DMS79 treated with DMSO at 0.1 percent for 48 hours (cell line): ENCODE measurements around the gene RBP3.

ENCODE experiments used
- DNase-seq: peaks from one replicate; lab custom pipeline; 2025; lab: John Stamatoyannopoulos, UW

The RBP3 gene

GRCh38 chr10:47337310-47337709 is 10.9 kb upstream of the RBP3 start:
- no peak for DNase-seq

GRCh38 chr10:47339186-47339735 is 8.9 kb upstream of the RBP3 start:
- no peak for DNase-seq

- no peak for DNase-seq
These were observed 8.2 kb upstream of the RBP3 start for GRCh38 chr10:47339759-47340607.

GRCh38 chr10:47340608-47341170 is 7.5 kb upstream of the RBP3 start:
- no peak for DNase-seq

GRCh38 chr10:47344996-47345870 is 2.9 kb upstream of the RBP3 start:
- DNase-seq, result no peak

GRCh38 chr10:47346581-47347302 is 1.4 kb upstream of the RBP3 start:
- DNase-seq, result peak; percentile 36

GRCh38 chr10:47347303-47347675 is 874 bp upstream of the RBP3 start:
- no peak for DNase-seq

GRCh38 chr10:47348661-47349470 is 703 bp downstream of the RBP3 start:
- DNase-seq, result no peak

GRCh38 chr10:47349516-47349915 is 1.4 kb downstream of the RBP3 start:
- DNase-seq, result no peak

- no peak for DNase-seq
These were observed 1.8 kb downstream of the RBP3 start for GRCh38 chr10:47349941-47350371.

GRCh38 chr10:47350671-47351640 is 2.8 kb downstream of the RBP3 start:
- no peak for DNase-seq

- DNase-seq, result no peak
These were observed 4.0 kb downstream of the RBP3 start for GRCh38 chr10:47351899-47352815.

- DNase-seq, result no peak
These were observed 5.2 kb downstream of the RBP3 start for GRCh38 chr10:47353351-47353750.

- DNase-seq, result no peak
These were observed 6.0 kb downstream of the RBP3 start for GRCh38 chr10:47354165-47354564.

- no peak for DNase-seq
These were observed 6.7 kb downstream of the RBP3 start for GRCh38 chr10:47354900-47355299.

GRCh38 chr10:47356708-47357107 is 8.5 kb downstream of the RBP3 start:
- no peak for DNase-seq

- no peak for DNase-seq
These were observed 9.0 kb downstream of the RBP3 start for GRCh38 chr10:47357131-47357582.

- DNase-seq, result no peak
These were observed 9.7 kb downstream of the RBP3 start for GRCh38 chr10:47357911-47358310.
